CD4-positive, alpha-beta T cell treated with Interleukin-15 for 1 hour (primary cell): ENCODE measurements around the gene KCNT1.

Source experiments
- DNase-seq: peaks from one replicate; pipeline ENCODE4 v3.0.0-alpha.2; 2020

The KCNT1 gene

GRCh38 chr9:135825435-135826187, 123.6 kb downstream of the KCNT1 start:
- no peak for DNase-seq

DNA sequence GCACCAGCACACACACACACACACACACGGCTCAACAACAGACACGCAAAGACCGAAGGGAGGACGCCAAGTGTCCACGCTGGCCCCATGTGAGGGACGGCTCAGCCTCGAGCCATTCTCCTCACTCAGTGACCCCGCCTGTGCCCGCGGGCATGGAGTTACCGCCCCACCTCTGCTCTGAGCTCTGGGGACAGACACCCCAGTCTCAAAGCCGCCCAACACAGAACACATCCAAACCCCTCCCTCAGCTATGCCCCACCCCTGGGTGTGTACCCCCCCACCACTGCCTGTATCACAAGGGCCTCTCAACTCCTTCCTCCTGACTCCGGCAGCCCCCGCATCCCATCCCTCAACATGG, 124.2 kb downstream of the KCNT1 start:
- DNase-seq, result no peak

GRCh38 chr9:135827301-135827700, 125.3 kb downstream of the KCNT1 start:
- no peak for DNase-seq

GRCh38 chr9:135827866-135828580, 126.0 kb downstream of the KCNT1 start:
- no peak for DNase-seq

DNA sequence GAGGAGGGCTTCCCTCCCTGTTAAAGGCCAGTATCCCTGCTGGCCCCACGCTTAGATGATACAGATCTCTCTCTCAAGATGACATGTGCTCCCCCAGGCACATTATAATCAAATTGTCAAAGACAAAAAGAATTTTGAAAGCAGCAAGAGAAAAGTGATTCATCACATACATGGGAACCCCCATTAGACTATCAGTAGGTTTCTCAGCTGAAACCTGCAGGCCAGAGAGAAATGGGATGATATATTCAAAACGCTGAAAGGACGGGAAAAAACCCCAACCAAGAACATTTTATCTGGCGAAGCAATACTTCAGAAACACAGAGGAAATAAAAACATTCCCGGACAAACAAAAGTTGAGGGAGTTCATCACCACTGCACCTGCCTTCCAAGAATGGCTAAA, 126.7 kb downstream of the KCNT1 start:
- no peak for DNase-seq

- no peak for DNase-seq
Observed at GRCh38 chr9:135830496-135830895, 128.5 kb downstream of the KCNT1 start.

- DNase-seq, result no peak
Observed at GRCh38 chr9:135833864-135834263, 131.9 kb downstream of the KCNT1 start.

GRCh38 chr9:135835131-135835530, 133.1 kb downstream of the KCNT1 start:
- DNase-seq, result no peak

DNA sequence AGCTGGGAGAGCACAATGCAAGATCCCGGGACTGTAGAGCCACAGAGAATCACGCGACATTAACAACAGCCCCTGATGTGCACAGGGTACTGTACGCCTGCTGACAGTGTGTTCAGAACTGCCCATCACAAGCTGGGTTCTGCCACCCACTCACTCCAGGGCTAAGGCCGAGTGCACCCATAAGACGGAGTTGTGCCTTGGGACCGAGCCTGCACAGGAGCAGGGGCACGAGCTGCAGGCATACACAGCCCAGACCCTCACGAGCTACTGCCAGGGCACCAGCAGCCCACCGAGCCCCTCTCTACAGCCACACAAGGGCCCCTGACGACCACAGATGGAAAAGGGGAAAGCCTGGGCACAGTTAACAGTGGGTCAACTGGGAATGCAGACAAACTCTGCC, 137.5 kb downstream of the KCNT1 start:
- DNase-seq, result no peak

GRCh38 chr9:135840107-135840506, 138.1 kb downstream of the KCNT1 start:
- no peak for DNase-seq

DNA sequence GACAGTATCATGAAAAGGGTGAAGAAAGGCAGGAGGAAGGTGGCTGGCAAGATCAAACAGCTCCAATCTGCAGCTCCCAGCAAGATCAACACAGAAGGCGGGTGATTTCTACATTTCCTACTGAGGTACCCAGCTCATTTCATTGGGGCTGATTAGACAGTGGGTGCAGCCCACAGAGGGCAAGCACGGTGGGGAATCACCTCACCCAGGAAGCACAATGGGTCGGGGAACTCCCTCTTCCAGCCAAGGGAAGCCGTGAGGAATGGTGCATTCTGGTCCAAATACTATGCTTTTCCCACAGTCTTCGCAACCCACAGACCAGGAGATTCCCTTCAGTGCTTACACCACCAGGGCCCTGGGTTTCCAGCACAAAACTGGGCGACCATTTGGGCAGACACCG, 138.6 kb downstream of the KCNT1 start:
- DNase-seq, result no peak
